K562 (cell line): Measurements from ENCODE around the gene CALY. TPM values are rescaled to one million over a fixed set of nuclear protein-coding genes. Genes with fewer than 3 reads are reported as not detected.
A peak's percentile ranks its signal among the peaks of the same experiment; 100 is the strongest.

Experiments
- CBFB ChIP-seq: sonication (generic); formaldehyde crosslinking; IDR thresholded peaks from 2 replicates; pipeline ENCODE4 v1.4.0; 2020; ENCODE audit warnings: mild to moderate bottlenecking, missing genetic modification reagents
- CHAMP1 ChIP-seq: fragments of 450-650 bp; IDR thresholded peaks from 2 replicates; pipeline ENCODE4 v1.6.1; 2016; ENCODE audit warnings: mild to moderate bottlenecking
- CHD1 ChIP-seq: fragments of 200-600 bp; sonication (generic); IDR thresholded peaks from one replicate; pipeline ENCODE4 v1.6.1; 2012; ENCODE audit warnings: mild to moderate bottlenecking, moderate library complexity, low read length, inconsistent platforms
- DDX20 ChIP-seq: fragments of 450-650 bp; IDR thresholded peaks from 2 replicates; pipeline ENCODE4 v1.6.1; 2016; ENCODE audit warnings: missing genetic modification characterization, low read depth, mild to moderate bottlenecking, missing compliant biosample characterization, moderate library complexity
- ERF ChIP-seq: fragments of 450-650 bp; formaldehyde crosslinking; IDR thresholded peaks from 2 replicates; pipeline ENCODE4 v1.4.0; 2020; ENCODE audit warnings: mild to moderate bottlenecking, mixed read lengths
- GABPB1 ChIP-seq: sonication (generic); formaldehyde crosslinking; IDR thresholded peaks from 2 replicates; pipeline ENCODE4 v1.8.0; 2022; ENCODE audit warnings: mild to moderate bottlenecking, missing genetic modification reagents
- HDAC1 ChIP-seq, 2 experiments: fragments of 450-650 bp; IDR thresholded peaks; 2 replicates each; pipeline ENCODE4 v1.6.1; 2016 to 2017; ENCODE audit warnings: inconsistent platforms in 1 of 2, mild to moderate bottlenecking in 1 of 2, moderate library complexity in 1 of 2
- KLF16 ChIP-seq: IDR thresholded peaks from 2 replicates; pipeline ENCODE4 v1.6.1; 2016; ENCODE audit warnings: antibody characterized with exemption
- RFX1 ChIP-seq: fragments of 450-650 bp; IDR thresholded peaks from 2 replicates; pipeline ENCODE4 v1.6.1; 2016; ENCODE audit warnings: mild to moderate bottlenecking, moderate library complexity
- SIX5 ChIP-seq, 2 experiments: IDR thresholded peaks; 2 replicates each; pipeline ENCODE4 v1.6.1; 2011; ENCODE audit warnings: low read length in 2 of 2, borderline replicate concordance in 1 of 2, low read depth in 1 of 2, mild to moderate bottlenecking in 1 of 2, moderate library complexity in 1 of 2; ENCODE audit not compliant: insufficient read depth in 1 of 2
- SRSF7 ChIP-seq: fragments of 200-400 bp; formaldehyde crosslinking; optimal IDR thresholded peaks from 2 replicates; pipeline ENCODE3; 2017; ENCODE audit warnings: mild to moderate bottlenecking, low read depth, low read length
- SRSF9 ChIP-seq: fragments of 200-400 bp; formaldehyde crosslinking; IDR thresholded peaks from 2 replicates; pipeline ENCODE4 v1.6.1; 2017; ENCODE audit warnings: low read depth, low read length, borderline replicate concordance
- TEAD4 ChIP-seq, 2 experiments: sonication (generic) in 1 of 2; formaldehyde crosslinking in 1 of 2; IDR thresholded peaks; 2 replicates each; pipeline versions ENCODE4 v1.6.1 to v1.8.0; 2012 to 2022; ENCODE audit warnings: borderline replicate concordance in 1 of 2, inconsistent platforms in 1 of 2, low read length in 1 of 2, mild to moderate bottlenecking in 1 of 2, missing genetic modification reagents in 1 of 2
- TSHZ1 ChIP-seq: fragments of 250-450 bp; sonication (Bioruptor Pico); IDR thresholded peaks from 2 replicates; pipeline ENCODE4 v1.4.0; 2020; ENCODE audit warnings: mild to moderate bottlenecking, moderate library complexity
- ZKSCAN8 ChIP-seq: fragments of 200-800 bp; sonication (Bioruptor generic); IDR thresholded peaks from 2 replicates; pipeline ENCODE4 v1.6.1; 2016; ENCODE audit warnings: missing genetic modification characterization, missing compliant biosample characterization
- ZNF184 ChIP-seq: sonication (generic); formaldehyde crosslinking; IDR thresholded peaks from 2 replicates; pipeline ENCODE4 v1.5.0; 2020; ENCODE audit warnings: missing genetic modification reagents
- ZNF263 ChIP-seq: sonication (generic); formaldehyde crosslinking; IDR thresholded peaks from 2 replicates; pipeline ENCODE4 v1.8.0; 2022; ENCODE audit warnings: mild to moderate bottlenecking, missing genetic modification reagents, borderline replicate concordance
- ZNF347 ChIP-seq: fragments of 450-650 bp; formaldehyde crosslinking; IDR thresholded peaks from 2 replicates; pipeline ENCODE4 v1.4.0; 2020; ENCODE audit warnings: low read depth, mild to moderate bottlenecking, moderate library complexity
- polyA plus RNA-seq, 8 experiments: library from polyadenylated mRNA; depleted of rRNA in 4 of 8; stranded (reverse) in 5 of 8; unstranded in 3 of 8; fragments of >200 nt; fragmentation: Nextera tagmentation in 2 of 8; fragmentation: Illumina TruSeq in 1 of 8; extraction: Ambion mirVana in 2 of 8; extraction: Trizol in 1 of 8; gene quantifications; 2 replicates each; pipeline versions ENCODE4 v1.2.1 to v1.2.3, GENCODE V29; 2011 to 2014; ENCODE audit warnings: inconsistent platforms in 1 of 8, missing spikeins in 1 of 8
- total RNA-seq, 7 experiments: library from RNA; depleted of rRNA in 6 of 7; stranded (reverse); fragments of >200 nt in 6 of 7; fragmentation: Illumina TruSeq in 2 of 7; extraction: Trizol in 2 of 7; gene quantifications; 2 replicates each; pipeline versions ENCODE4 v1.2.1 to v1.2.3, GENCODE V29; 2011 to 2021; ENCODE audit warnings: low replicate concordance in 1 of 7

Gene CALY
- total and polyA plus RNA-seq, 9 of the 15 experiments (the other 6 are each of a cell fraction or from before 2014, with no cell fraction given): not detected

GRCh38 chr10:133378251-133379096, 41.8 kb upstream of the CALY start (continued):
- no peak for TF ChIP-seq SIX5 (IDR thresholded peaks at IDR 0.05; ENCODE audit: borderline replicate concordance in 1 of 2, insufficient read depth in 1 of 2, low read depth in 1 of 2, low read length in 2 of 2)
- TF ChIP-seq SRSF9: no peak
- no peak for TF ChIP-seq ZKSCAN8 (CRISPR knock-in tag)
- TF ChIP-seq TEAD4 (IDR thresholded peaks at IDR 0.05; ENCODE audit: low read length): no peak
- no peak for TF ChIP-seq TEAD4 (CRISPR knock-in tag; IDR thresholded peaks at IDR 0.05; ENCODE audit: borderline replicate concordance)
- no peak for TF ChIP-seq SRSF7
- no peak for TF ChIP-seq DDX20 (tag)
- no peak for TF ChIP-seq TSHZ1 (CRISPR knock-in tag)
- no peak for TF ChIP-seq RFX1
- TF ChIP-seq HDAC1 (IDR thresholded peaks at IDR 0.05): no peak
- TF ChIP-seq ZNF347 (CRISPR knock-in tag): no peak
- TF ChIP-seq GABPB1 (CRISPR knock-in tag): peak; percentile 59; the same call in 1 of the 2 replicates
- TF ChIP-seq CHAMP1: no peak
- TF ChIP-seq ERF (CRISPR knock-in tag): no peak
- TF ChIP-seq KLF16: no peak
- TF ChIP-seq ZNF184 (CRISPR knock-in tag): no peak
- TF ChIP-seq CBFB: peak; percentile 59; the same call in 1 of the 2 replicates
- peak; percentile 37; the same call in 1 of the 2 replicates for TF ChIP-seq ZNF263 (CRISPR knock-in tag)
- no peak for TF ChIP-seq CHD1
- TF ChIP-seq, all 486 proteins: peak for 21
